Prostate gland (tissue), 2 donors: ENCODE results near the gene RPS10.
A peak's percentile ranks its signal among the peaks of the same experiment; 100 is the strongest.

Source experiments
- CTCF ChIP-seq, 4 experiments: fragments of 200-600 bp in 2 of 4; fragments of 450-650 bp in 2 of 4; sonication (generic) in 2 of 4; IDR thresholded peaks; 1 replicate in 3 of 4; 2 replicates in 1 of 4; pipeline ENCODE4 v1.5.1; 2016 to 2019; ENCODE audit warnings: antibody characterized with exemption in 4 of 4, mild to moderate bottlenecking in 2 of 4, moderate library complexity in 2 of 4
- POLR2AphosphoS5 ChIP-seq: sonication (generic); formaldehyde crosslinking; IDR thresholded peaks from one replicate; pipeline ENCODE4 v1.6.1; 2017; ENCODE audit warnings: antibody characterized with exemption

GRCh38 chr6:34390531-34391472 lies 35.1 kb downstream of the RPS10 start:
- TF ChIP-seq CTCF (IDR thresholded peaks at IDR 0.05) (no peak), POLR2AphosphoS5 (peak; percentile 32)
